ENCODE results near the gene WDR5. TPM values are rescaled to one million over a fixed set of nuclear protein-coding genes. Genes with fewer than 3 reads are reported as not detected.
"Not testable (repeated sequence)": the region's sequence is repeated elsewhere in the genome, so short reads cannot be mapped to it uniquely, and the experiment has no call there.

Gene WDR5
- total RNA-seq: 19.3 and 22.0 TPM in 2 replicates

DNA sequence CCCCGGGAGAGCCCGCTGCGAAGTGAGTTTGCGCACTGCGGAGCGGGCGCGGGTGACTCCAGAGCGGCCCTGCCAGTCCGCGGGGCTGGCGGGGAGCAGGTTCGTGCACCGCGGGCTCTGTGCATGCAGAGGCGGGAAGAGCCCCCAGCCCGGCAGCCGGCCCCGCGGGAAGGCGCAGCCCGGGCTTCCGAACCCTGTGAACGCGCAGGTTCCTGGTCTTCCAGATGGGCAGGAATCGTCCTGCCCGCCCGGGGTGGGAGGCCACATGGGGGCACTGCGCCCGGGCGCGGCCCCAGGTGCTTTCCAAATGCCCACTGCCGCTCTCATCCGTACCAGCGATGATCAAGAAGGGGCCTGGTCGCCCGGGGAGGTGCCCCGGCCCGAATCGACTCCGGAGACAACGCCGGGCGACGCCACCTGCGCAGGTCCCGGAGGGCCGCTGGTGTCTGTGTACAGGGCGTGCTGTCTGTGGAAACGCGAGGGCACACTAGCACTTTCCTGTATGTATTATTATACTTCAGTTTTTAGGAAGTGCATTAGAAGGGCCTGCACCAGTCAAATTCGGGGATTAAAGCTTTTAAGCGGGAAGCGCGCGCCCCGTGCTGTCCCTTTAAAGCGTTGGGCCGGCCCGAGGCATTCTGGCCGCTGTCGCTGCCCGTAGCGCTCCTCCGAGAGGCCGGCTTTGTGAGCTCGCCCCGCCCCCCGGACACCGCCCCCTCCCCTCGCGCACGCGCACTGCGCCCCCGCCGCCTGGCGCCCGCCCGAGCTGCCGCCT is at the start of gene WDR5:
WDR5 (plus strand) TSS at position 740 of the 775 bp plus-strand sequence. CDS start 3,796 bp downstream, outside the sequence.
- H3K4me3 ChIP-seq (ENCODE audit: low read depth, low read length): peak within 1 kb of the TSS; percentile 93
- TF ChIP-seq, protein P1, sequence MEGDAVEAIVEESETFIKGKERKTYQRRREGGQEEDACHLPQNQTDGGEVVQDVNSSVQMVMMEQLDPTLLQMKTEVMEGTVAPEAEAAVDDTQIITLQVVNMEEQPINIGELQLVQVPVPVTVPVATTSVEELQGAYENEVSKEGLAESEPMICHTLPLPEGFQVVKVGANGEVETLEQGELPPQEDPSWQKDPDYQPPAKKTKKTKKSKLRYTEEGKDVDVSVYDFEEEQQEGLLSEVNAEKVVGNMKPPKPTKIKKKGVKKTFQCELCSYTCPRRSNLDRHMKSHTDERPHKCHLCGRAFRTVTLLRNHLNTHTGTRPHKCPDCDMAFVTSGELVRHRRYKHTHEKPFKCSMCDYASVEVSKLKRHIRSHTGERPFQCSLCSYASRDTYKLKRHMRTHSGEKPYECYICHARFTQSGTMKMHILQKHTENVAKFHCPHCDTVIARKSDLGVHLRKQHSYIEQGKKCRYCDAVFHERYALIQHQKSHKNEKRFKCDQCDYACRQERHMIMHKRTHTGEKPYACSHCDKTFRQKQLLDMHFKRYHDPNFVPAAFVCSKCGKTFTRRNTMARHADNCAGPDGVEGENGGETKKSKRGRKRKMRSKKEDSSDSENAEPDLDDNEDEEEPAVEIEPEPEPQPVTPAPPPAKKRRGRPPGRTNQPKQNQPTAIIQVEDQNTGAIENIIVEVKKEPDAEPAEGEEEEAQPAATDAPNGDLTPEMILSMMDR (IDR thresholded peaks at IDR 0.05; ENCODE audit: insufficient read depth, low read depth, low read length): peak; percentile 17
- peak; percentile 89 for DNase-seq (ENCODE audit: low read depth)

- H3K4me3 ChIP-seq (ENCODE audit: low read depth, low read length): no peak overlapping the region
- no peak for DNase-seq (ENCODE audit: low read depth)
- TF ChIP-seq, protein P1 (IDR thresholded peaks at IDR 0.05; ENCODE audit: insufficient read depth, low read depth, low read length): no peak
These were observed 47.7 kb upstream of the WDR5 start for GRCh38 chr9:134088063-134088725.

DNA sequence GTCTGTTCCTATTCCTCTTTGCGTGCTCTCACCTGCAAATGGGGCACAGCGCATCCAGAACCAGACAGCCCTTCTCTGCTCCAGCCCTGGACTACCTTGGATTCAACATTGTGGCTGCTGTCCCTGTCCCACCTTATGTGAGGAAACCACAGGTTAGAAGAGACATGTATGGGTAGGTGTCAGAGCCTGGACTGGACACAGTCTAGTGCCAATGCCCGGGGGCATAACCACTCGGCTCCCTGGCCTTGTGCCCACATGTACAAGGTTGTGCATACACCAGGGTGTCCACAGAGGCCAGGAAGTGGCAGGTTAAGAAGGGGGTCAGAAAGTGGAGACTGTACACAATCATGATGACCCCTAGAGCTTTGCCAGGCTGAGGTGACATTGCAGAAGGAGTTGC is 45.9 kb upstream of the WDR5 start:
- no peak overlapping the region for H3K4me3 ChIP-seq (ENCODE audit: low read depth, low read length)
- no peak for DNase-seq (ENCODE audit: low read depth)
- TF ChIP-seq, protein P1 (IDR thresholded peaks at IDR 0.05; ENCODE audit: insufficient read depth, low read depth, low read length): no peak

GRCh38 chr9:134099123-134099761 is 36.6 kb upstream of the WDR5 start:
- DNase-seq (ENCODE audit: low read depth): peak; percentile 37
- no peak overlapping the region for H3K4me3 ChIP-seq (ENCODE audit: low read depth, low read length)
- TF ChIP-seq, protein P1 (IDR thresholded peaks at IDR 0.05; ENCODE audit: insufficient read depth, low read depth, low read length): peak; percentile 84

GRCh38 chr9:134100040-134100439 is 35.8 kb upstream of the WDR5 start:
- no peak overlapping the region for H3K4me3 ChIP-seq (ENCODE audit: low read depth, low read length)
- DNase-seq (ENCODE audit: low read depth): no peak
- TF ChIP-seq, protein P1 (IDR thresholded peaks at IDR 0.05; ENCODE audit: insufficient read depth, low read depth, low read length): no peak

GRCh38 chr9:134101133-134101532 is 34.7 kb upstream of the WDR5 start:
- peak; percentile 5 for DNase-seq (ENCODE audit: low read depth)
- H3K4me3 ChIP-seq (ENCODE audit: low read depth, low read length): not testable (repeated sequence)

DNA sequence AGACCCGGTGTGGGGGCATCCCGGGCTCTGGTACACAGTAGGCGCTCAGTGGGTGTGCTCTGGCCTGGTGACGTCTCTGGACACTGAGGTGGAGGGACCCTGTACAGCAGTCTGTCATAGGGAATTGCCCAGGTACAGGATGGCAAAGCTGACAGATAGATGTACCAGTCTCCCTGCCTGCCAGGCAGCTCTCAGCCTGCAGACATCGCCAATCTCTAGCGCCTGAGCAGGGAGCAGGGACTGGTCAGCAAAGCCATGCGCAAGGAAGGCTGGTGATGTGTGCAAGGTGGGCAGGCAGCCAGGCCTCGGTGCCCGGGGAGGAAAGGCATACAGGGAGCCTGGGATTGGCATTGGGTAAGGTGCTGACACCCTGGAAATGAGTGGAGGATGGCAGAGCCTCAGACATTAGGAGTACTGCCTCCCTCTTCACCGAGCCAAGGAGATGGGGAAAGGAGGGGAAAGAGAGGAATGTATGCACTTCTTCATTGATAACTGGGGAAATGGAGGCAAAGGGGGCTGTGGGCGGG is 34.2 kb upstream of the WDR5 start:
- TF ChIP-seq, protein P1 (IDR thresholded peaks at IDR 0.05; ENCODE audit: insufficient read depth, low read depth, low read length): no peak
- H3K4me3 ChIP-seq (ENCODE audit: low read depth, low read length): no peak overlapping the region
- DNase-seq (ENCODE audit: low read depth): no peak

Measured in fibroblast of villous mesenchyme (primary cell).